HG03025 (cell line): Measurements from ENCODE around the gene BBX.

Source experiments
- ATAC-seq: cut with Tn5 transposase; IDR thresholded peaks from one replicate; pipeline ENCODE4 v1.9.1; 2021; ENCODE audit warnings: mild to moderate bottlenecking, moderate library complexity; ENCODE audit not compliant: unreplicated experiment, low FRiP score

Gene BBX

DNA sequence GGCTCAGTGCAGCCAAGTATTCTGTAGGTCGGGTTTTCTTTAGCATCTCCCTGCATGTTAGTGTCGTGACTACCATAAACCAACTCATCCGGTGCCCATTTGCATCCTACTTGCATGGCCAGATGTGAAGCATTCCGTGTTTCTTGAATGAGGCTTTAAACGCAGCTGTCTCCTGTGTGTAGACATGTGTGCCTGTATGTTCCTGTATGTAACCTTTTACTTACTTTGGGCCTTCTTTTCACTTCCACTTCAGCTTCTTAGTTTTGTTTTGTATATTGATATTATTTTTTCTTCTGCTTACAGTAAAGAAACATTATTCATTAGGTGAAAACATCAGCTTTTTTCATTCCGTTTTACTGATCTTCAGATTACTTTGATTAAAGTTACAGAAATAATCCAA, 267.9 kb downstream of the BBX start:
- no peak for ATAC-seq

DNA sequence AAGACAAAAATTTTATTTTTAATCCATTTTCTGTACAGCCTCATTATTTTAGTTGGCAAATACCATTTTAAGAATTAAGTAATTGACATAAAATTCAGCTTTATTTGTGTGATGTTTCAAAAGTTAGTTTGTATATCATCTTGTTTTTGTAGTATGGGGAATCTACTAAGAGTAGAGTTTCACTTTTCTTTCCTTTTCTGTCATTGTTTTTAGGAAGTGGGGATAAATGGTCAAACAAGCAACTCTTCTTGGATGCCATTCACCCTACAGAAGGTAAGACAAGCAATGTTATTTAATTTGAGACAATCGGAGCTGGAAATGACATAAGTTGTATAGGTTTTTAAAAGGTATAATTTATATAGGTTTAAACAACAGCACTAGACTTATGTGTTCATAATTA, 268.3 kb downstream of the BBX start:
- no peak for ATAC-seq

DNA sequence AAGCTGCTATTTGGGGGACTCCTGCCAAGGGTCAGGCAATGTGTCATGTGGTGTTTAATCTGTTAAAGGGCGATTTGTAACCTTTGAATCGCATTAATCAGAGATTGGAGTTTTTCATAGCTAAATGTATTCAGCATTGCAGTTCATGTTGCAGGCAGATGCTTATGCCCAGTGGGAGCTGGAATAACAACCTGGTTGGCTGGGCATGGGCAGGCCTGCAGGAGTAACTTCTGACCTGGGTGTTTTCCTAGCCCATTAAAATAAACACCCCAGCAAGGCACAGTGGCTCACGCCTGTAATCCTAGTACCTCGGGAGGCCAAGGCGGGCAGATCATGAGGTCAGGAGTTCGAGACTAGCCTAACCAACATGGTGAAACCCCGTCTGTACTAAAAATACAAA, 268.7 kb downstream of the BBX start:
- no peak for ATAC-seq

DNA sequence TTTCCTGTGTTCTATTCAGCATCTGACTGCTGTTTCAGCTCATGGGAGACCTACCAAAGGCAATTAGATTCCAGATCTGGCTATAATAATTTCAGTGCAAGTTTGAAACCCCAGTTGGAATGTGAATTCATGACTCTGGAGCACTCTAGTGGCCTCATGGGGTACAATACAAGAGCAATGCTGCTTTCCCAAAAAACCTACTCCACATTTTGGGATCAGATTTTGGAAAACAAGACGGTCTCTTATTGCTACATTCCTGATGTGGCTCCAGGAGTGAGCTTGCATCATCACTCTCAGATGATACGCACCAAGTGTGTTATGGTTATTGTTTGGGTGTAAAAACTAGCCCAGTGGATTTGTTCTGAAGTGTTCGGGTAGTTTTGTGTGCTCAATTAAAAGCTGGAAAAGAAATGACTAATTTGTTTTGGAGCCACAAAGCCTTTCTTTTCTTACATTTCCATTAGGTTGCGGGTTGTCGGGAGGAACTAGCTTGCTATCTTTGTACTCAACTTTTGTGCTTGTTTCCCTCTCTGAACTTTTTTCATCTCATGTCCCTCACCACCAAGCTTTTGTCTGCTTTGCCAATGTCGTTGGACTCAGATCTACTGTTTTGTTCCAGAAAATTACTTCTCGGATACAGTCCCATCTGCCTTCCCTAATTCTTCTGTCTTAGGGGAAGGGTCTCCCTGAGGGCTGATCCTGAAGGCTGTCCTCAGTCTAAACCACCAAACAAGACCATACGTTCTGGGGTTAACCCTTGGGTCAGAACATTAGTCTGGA, 272.1 kb downstream of the BBX start:
- no peak for ATAC-seq

DNA sequence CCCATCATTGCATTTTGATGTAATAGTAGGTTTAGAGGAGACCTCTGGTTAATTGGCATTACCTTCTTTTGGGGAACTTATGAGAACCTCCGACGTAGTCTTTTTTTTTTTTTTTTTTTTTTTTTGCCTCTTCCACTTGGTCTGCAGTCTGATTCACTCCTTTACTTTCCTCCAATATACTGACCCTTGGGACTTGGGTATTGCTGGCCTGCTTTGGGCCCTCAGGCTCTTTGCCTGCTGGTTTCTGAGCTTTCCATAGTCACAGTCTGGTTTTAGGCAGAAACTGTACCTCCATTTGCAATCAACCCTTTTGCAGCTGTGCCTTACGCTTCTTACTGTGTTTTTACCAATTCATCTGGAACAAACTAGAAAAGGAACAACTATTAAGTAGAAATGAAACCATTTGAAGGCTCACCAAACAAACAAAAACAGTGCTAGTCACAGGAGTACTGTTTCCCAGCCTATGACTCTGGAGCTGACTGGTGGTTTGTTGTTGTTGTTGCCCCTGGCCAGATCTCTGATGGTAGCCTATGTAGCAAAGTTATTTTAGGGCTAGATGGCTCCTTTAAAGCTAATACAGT, 272.8 kb downstream of the BBX start:
- no peak for ATAC-seq

DNA sequence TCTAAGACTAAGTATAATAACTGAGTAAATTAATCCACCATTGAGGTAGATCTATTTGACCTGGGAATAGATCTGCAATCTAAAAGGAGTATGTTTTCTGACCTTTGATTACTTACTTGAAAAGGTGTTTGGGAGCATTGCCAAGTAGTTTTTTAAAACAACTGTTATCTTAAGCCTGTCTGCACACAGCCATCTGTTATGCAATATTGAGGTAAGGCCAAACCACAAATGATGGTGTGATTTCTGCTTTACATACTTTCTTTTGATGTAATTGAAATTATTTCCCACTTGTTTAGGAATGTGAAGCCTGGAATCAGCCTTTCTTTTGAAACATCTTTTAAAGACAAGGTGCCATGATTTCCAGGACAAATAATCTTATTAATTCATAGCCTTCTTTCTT, 274.0 kb downstream of the BBX start:
- ATAC-seq, result no peak

DNA sequence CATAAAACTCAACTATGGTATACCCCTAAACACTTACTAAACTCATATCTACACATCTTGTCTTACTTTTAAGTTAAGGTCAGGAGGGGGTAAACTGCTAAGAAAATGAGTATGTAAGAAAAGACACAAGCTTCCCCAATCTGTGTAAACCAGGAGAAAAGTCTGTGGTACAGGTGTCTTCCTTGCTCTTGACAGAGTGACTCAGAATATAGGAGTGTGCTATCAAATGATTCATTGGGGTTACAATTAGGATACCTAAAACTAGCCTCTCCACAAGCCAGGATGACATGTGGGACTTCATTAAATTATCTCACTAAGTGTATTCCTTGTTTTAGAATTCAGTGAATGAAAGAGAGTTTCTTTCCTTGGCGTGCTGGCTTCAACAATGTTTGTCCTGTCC, 274.8 kb downstream of the BBX start:
- no peak for ATAC-seq

DNA sequence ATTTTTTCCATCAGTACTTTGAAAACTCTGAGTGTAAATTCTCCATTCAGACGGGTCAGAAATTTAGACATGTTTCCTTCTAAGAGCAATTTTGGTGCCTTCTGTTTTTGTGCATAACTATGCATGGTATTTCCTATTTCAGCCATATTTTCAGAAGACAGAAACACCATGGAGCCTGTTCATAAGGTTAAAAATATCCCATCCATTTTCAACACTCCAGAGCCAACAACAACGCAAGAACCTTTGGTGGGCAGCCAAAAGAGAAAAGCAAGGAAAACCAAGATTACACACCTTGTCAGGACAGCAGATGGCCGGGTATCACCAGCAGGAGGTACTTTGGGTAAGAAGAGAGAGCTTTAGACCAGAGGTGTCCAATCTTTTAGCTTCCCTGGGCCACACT, 275.6 kb downstream of the BBX start:
- ATAC-seq, result no peak

DNA sequence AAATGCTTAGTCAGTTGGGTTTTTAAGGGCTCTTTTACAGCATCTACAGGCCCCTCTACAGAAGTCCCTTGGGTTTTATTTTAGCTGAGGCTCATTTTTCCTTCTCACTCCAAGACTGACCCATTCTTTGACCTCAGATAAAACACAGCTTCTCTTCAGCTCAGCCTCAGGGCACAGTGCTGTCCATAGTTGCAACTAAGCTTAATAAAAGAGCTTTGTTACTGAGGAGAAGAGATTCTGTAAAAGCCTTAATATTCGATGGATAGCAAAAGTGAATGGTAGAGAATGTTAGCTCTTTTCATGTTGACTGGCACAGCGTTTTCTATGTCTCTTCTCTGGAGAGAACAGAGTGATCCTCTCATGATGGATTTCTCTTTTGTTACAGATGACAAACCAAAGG, 277.9 kb downstream of the BBX start:
- no peak for ATAC-seq

DNA sequence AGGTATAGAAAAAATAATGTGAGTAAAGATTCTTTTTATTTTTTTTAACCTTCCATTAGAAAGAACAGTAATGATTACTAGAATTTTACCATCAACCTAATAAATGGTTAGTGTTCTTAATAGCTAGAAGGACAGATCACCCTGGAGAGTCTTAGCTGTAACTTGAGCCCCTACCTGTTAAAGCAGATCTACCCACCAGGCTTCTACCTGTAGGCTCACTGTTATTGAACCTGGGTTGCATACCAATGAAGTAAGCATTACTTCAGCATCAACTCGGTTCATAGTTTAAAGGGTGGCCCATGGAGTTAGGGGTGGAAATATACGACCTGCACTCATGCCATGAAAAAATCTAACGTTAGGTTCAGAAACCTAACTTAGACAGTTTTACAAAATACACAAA, 280.4 kb downstream of the BBX start:
- no peak for ATAC-seq

DNA sequence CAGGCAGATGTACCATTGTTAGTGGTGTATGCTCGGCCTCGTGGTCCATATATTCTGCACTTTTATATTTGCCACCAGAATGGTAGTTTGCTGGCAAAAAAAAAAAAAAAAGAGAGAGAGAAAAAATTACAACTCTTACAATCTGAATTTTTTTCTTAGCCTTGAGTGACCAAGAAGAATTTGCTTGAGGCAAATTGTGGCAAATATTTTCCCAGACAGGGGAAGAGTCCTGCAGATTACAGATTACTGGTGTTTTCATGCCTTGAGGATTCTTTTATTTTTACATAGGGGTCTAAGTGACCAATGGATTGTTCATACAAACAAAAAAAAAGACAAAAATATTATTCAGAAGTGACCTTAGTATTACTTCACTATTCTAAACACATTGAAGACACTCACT, 283.3 kb downstream of the BBX start:
- ATAC-seq, result no peak

DNA sequence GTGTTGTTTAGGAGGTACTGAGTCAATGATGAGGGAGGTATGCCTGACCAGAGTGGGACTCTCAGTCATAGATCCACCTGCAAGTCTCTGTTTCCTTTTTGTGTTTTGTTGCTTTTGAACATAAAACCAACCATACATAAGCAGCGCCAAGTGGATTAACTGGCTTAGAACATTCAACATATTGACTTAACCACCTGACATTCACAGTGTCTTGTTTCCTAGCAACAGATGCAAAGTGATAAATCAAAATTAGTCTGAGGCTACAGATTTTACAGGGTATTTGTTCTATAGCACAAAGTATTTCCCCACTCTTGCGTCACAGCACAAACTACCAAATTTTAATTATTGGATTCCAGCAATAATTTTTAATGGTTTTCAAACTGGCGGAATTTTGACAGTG, 283.8 kb downstream of the BBX start:
- no peak for ATAC-seq

DNA sequence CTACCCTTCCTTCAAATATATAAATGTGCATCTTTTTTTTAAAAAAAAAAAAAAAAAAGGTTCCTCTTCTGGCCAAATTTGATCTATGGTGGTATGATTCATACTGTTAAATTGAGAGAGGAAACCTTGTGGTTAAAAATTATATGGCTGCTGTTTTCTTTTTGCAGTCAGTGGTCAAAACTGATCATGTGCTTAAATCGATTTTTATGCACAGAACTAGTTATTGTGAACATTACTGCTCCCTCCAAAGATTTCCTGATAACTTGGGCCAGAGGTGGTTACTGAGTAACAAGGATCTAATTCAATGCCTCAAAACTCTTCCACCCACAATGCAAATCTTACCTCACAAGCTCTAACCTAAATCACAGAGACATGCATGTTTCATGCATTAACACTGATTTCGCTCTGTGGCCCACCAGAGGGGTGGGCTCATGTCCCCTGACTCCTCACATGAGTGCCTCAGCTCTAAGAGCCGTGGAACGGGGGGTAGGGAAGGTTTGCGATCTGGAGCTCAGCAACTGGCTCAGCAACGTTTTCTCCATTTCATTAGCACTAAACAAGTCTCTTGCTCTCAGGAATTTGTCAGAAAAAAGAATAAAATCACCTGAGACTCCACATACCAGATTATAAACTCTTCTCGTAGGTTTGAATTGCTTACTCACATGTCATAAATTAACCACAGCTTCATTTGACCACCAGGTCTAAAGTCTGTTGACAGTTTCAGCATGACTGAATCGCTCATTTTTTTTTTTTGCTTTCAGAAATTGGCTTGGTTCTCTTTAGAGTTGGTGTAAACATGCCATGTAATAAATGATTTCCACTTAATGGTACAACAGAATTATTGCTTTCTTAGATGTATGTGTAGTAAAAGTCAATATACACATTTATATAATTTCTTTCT, 287.7 kb downstream of the BBX start:
- ATAC-seq, result no peak

DNA sequence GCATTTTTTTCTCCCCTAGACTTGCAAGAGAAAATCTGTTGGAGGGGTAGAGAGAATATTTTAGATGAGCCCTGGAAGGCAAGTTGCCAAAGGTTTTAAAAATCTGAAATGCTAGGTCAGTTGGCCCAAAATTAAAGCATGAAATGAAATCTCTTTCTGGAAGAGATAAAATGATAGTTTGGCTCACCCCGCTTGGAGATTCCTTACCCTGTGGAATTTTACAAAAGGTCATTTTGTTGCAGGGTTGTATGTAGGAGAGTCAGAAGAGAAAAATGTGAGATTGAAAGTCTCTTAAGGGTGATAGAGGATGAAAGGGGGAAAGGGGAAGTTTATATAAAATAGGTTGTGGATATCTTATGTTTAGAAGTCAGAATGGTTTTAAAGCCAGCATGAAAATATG, 290.3 kb downstream of the BBX start:
- ATAC-seq, result no peak

DNA sequence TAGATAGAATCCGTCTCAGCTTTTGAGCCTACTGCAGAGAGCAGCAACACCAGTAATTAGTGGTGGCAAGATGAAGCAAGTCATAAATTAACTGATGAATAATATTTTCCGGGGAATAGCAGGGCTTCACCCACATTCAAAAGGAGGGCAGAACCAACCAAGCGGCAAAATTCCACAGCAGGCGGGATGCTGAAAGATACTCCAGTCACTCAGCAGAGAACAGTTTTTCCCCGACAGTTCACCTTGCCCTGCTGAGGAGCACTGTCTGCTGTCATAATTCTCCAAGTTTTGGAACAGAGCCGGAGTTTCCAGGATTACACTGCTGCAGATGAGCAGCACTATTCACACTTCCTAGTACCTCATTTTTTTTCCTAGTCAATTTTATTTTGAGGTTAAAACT, 293.3 kb downstream of the BBX start:
- no peak for ATAC-seq

DNA sequence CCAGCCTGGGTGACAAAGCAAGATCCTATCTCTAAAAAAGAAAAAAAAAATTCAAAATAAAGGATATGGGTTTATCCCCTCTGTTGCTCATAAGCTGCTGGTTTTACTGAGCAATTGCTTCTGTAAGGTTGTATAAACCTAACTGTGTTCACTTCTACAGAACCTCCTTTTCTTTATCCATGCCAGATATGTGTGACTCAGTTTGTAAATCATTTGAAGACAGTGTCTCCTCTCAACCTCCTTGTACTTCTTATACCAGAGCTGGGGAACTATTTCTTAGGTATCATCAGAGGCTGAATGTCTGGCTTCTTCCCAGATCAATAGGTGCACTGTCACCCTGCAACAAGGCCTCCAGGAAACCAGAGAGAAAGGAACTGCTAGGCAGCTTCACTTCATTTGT, 294.3 kb downstream of the BBX start:
- ATAC-seq, result no peak

DNA sequence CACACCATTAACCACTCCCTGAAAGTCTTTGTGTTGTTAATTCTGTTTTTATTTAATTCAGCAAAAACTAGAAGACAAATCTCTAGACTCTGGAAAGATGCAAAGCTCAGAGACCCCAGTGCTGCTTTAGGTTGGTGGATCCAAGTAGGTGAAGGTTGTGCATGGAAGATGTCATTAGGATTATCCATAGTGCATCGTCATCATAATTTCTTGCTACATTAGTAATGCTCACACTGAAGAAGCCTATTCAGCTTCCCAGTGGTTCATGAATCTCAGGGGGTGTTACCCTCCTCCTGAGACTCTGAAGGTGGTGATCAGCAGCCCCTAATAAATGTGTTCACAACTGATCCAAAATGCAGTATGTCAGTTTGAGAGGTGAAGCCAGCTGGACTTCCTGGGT, 295.3 kb downstream of the BBX start:
- no peak for ATAC-seq

DNA sequence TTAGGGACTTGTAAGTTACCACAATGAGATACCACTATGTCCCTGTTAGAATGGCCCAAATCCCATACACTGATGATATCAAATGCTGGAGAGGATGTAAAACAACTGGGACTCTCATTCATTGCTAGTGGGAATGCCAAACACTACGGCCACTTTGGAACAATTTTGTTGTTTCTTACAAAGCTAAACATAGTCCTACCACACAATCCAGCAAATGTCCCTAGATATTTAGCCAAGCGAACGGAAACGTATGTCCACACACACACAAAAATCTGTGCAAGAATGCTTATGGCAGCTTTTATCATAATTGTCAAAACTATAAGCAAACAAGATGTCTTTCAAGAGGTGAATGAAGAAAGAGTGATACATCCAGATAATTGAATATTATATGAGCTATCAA, 296.9 kb downstream of the BBX start:
- ATAC-seq, result no peak

DNA sequence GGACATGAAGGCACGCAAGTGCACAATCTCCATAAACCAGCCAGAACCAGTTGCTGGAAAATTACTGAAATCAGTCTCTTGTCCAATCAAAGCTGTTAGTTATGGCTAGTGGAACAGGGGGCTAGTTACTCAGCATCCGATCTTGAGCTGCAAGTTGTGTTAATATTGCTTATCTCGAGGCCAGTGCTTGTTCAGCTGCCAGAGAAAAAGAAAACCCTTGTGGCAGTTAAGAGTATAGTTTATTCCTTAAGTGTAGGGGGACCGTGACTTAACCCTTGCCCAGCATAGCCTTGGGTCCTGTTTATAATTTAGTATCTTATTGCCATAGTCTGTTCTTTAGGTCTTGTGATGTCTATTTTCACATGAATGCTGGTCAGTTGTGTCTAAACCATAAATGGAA, 299.5 kb downstream of the BBX start:
- no peak for ATAC-seq

DNA sequence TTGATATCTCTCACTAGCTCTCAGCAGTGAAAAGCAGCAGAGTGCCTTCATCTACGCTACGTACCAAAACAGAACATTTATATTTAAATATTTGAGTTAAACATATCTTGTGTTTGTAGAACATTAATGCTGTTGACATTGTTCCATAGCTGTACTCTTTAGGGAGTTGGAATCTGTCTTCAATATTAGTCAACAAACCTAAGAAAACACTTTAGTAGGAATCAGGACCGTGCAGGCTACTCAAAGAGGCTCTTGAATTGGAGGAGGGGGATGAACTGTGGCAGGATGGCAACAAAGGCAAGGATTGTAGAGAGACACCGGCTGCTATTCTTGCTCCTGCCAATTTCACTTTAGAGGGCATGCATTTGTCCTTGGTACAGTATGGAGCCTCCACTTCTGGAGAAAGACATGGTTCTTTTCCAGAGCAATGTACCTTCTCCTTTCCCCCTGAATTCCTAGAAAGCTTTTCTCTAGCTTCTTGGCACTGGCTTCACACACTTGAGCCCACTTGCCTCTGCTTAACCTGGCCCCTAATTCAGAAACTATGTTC, 302.1 kb downstream of the BBX start:
- ATAC-seq, result no peak

DNA sequence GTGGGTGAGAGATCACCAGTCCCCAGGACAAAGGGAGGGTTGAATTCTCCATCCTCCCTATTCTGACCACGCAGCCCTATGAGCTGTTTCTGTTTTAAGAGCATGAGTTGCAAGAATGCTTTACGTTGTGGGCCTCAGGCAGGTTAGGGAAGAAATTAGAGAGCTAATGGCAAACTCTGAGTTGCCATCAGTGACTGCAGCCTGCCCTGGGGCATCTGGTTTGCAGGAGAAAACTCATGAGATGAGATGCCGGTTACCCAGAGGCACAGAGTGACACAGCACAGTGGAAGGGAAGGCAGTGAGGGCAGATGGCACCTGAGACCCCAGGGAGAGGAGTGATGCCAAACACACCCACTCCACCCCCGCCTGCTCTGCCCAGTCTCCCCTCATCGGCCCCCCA, 302.8 kb downstream of the BBX start:
- ATAC-seq, result no peak
